MM.1S (cell line): ENCODE results near the gene PGR.

Source experiments
- EZH2 ChIP-seq: fragments of 300-600 bp; sonication (generic); optimal IDR thresholded peaks from 2 replicates; pipeline ENCODE3; 2017; ENCODE audit warnings: low read depth, mild to moderate bottlenecking, antibody characterized with exemption, low read length, mixed read lengths
- TF ChIP-seq, protein P1 (sequence below): fragments of 300-600 bp; sonication (generic); IDR thresholded peaks from 2 replicates; pipeline ENCODE4 v1.5.1; 2016; ENCODE audit warnings: antibody characterized with exemption, low read length, mixed read lengths

- TF ChIP-seq, protein P1, sequence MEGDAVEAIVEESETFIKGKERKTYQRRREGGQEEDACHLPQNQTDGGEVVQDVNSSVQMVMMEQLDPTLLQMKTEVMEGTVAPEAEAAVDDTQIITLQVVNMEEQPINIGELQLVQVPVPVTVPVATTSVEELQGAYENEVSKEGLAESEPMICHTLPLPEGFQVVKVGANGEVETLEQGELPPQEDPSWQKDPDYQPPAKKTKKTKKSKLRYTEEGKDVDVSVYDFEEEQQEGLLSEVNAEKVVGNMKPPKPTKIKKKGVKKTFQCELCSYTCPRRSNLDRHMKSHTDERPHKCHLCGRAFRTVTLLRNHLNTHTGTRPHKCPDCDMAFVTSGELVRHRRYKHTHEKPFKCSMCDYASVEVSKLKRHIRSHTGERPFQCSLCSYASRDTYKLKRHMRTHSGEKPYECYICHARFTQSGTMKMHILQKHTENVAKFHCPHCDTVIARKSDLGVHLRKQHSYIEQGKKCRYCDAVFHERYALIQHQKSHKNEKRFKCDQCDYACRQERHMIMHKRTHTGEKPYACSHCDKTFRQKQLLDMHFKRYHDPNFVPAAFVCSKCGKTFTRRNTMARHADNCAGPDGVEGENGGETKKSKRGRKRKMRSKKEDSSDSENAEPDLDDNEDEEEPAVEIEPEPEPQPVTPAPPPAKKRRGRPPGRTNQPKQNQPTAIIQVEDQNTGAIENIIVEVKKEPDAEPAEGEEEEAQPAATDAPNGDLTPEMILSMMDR = no peak
- TF ChIP-seq EZH2 = no peak
Observed at GRCh38 chr11:101138245-101138930, 8.8 kb upstream of the PGR start.
